HepG2 (cell line): ENCODE data around the gene MAPK6. TPM values are rescaled to one million over a fixed set of nuclear protein-coding genes. Genes with fewer than 3 reads are reported as not detected.
A peak's percentile ranks its signal among the peaks of the same experiment; 100 is the strongest.

Experiments used
- CBX1 ChIP-seq: IDR thresholded peaks from one replicate; pipeline ENCODE4 v1.6.1; 2016; ENCODE audit warnings: antibody characterized with exemption, low read depth
- CCAR2 ChIP-seq: fragments of 200-400 bp; formaldehyde crosslinking; optimal IDR thresholded peaks from 2 replicates; pipeline ENCODE3; 2018; ENCODE audit warnings: low read depth, mild to moderate bottlenecking, low read length, moderate library complexity
- EP300 ChIP-seq, 3 experiments: sonication (generic) in 1 of 3; formaldehyde crosslinking in 1 of 3; IDR thresholded peaks; 2 replicates each; pipeline versions ENCODE4 v1.5.1 to v1.6.1; 2011 to 2020; ENCODE audit warnings: low read depth in 2 of 3, low read length in 2 of 3, borderline replicate concordance in 1 of 3, improper control_type of control experiment in 1 of 3, mild to moderate bottlenecking in 1 of 3, missing genetic modification reagents in 1 of 3, moderate library complexity in 1 of 3
- FOXO1 ChIP-seq: sonication (generic); formaldehyde crosslinking; IDR thresholded peaks from 2 replicates; pipeline ENCODE4 v1.4.0; 2020; ENCODE audit warnings: missing genetic modification reagents
- HCFC1 ChIP-seq: fragments of 150-350 bp; IDR thresholded peaks from 2 replicates; pipeline ENCODE4 v1.6.1; 2014; ENCODE audit warnings: low read depth, low read length
- JARID2 ChIP-seq: sonication (generic); formaldehyde crosslinking; IDR thresholded peaks from 2 replicates; pipeline ENCODE4 v1.8.1; 2023; ENCODE audit warnings: missing genetic modification reagents, inconsistent platforms; ENCODE audit not compliant: insufficient replicate concordance
- KIAA2018 ChIP-seq: sonication (generic); formaldehyde crosslinking; IDR thresholded peaks from 2 replicates; pipeline ENCODE4 v1.5.0; 2020; ENCODE audit warnings: mild to moderate bottlenecking, missing genetic modification reagents, borderline replicate concordance
- MAX ChIP-seq: IDR thresholded peaks from 2 replicates; pipeline ENCODE4 v1.6.1; 2012; ENCODE audit warnings: inconsistent platforms
- PREB ChIP-seq: sonication (generic); formaldehyde crosslinking; IDR thresholded peaks from 2 replicates; pipeline ENCODE4 v1.4.0; 2020; ENCODE audit warnings: missing genetic modification reagents
- REL ChIP-seq: sonication (generic); formaldehyde crosslinking; conservative IDR thresholded peaks from 2 replicates; pipeline ENCODE4 v1.8.0; 2022; ENCODE audit warnings: mild to moderate bottlenecking, missing genetic modification reagents, moderate library complexity
- TRAFD1 ChIP-seq: sonication (generic); formaldehyde crosslinking; IDR thresholded peaks from 2 replicates; pipeline ENCODE4 v1.5.1; 2020; ENCODE audit warnings: missing genetic modification reagents, mild to moderate bottlenecking, borderline replicate concordance
- WIZ ChIP-seq: sonication (generic); formaldehyde crosslinking; IDR thresholded peaks from 2 replicates; pipeline ENCODE4 v1.5.1; 2020; ENCODE audit warnings: mild to moderate bottlenecking, missing genetic modification reagents
- ZFAT ChIP-seq: sonication (generic); formaldehyde crosslinking; conservative IDR thresholded peaks from 2 replicates; pipeline ENCODE4 v1.8.1; 2023; ENCODE audit warnings: missing genetic modification reagents, inconsistent platforms
- ZFP41 ChIP-seq: sonication (generic); formaldehyde crosslinking; IDR thresholded peaks from 2 replicates; pipeline ENCODE4 v1.4.0; 2020; ENCODE audit warnings: mild to moderate bottlenecking, missing genetic modification reagents, borderline replicate concordance
- ZNF33A ChIP-seq: sonication (generic); formaldehyde crosslinking; IDR thresholded peaks from 2 replicates; pipeline ENCODE4 v1.5.1; 2020; ENCODE audit warnings: missing genetic modification reagents, mild to moderate bottlenecking, moderate library complexity, borderline replicate concordance
- ZNF678 ChIP-seq: sonication (generic); formaldehyde crosslinking; IDR thresholded peaks from 2 replicates; pipeline ENCODE4 v1.4.0; 2020; ENCODE audit warnings: mild to moderate bottlenecking, missing genetic modification reagents
- ZNF839 ChIP-seq: sonication (generic); formaldehyde crosslinking; IDR thresholded peaks from 2 replicates; pipeline ENCODE4 v1.4.0; 2020; ENCODE audit warnings: missing genetic modification reagents, mild to moderate bottlenecking, borderline replicate concordance
- polyA plus RNA-seq, 8 experiments: library from polyadenylated mRNA; depleted of rRNA in 3 of 8; stranded (reverse) in 7 of 8; unstranded in 1 of 8; fragments of >200 nt; fragmentation: Illumina TruSeq in 4 of 8; extraction: Trizol in 4 of 8; gene quantifications; 2 replicates each; pipeline versions ENCODE4 v1.2.1 to v1.2.3, GENCODE V29; 2011 to 2016; ENCODE audit warnings: low read depth in 4 of 8, missing spikeins in 1 of 8, mixed read lengths in 1 of 8; ENCODE audit not compliant: insufficient read depth in 1 of 8
- total RNA-seq, 5 experiments: library from RNA; depleted of rRNA; stranded (reverse); fragments of >200 nt; fragmentation: Illumina TruSeq; extraction: Trizol; gene quantifications; 2 replicates each; pipeline ENCODE4 v1.2.3, GENCODE V29; 2016; ENCODE audit warnings: low read depth in 1 of 5

Gene MAPK6
- total and polyA plus RNA-seq, 2 of the 13 experiments (the other 11 are each of a cell fraction or from before 2014, with no cell fraction given), result 89.5 to 99.7 TPM

- TF ChIP-seq ZNF33A (CRISPR knock-in tag) (no peak), ZNF678 (CRISPR knock-in tag) (no peak), HCFC1 (no peak), TRAFD1 (no peak), KIAA2018 (no peak), CBX1 (no peak), JARID2 (CRISPR knock-in tag) (no peak), ZFAT (CRISPR knock-in tag) (no peak), PREB (CRISPR knock-in tag) (no peak), FOXO1 (CRISPR knock-in tag) (peak; percentile 43; the same call in 1 of the 2 replicates), REL (CRISPR knock-in tag) (no peak), ZNF839 (CRISPR knock-in tag) (no peak), WIZ (no peak), MAX (peak; percentile 89), ZFP41 (CRISPR knock-in tag) (no peak), CCAR2 (no peak), EP300 (IDR thresholded peaks at IDR 0.05; ENCODE audit: low read depth in 2 of 2, low read length in 2 of 2) (no peak; a peak in 1 of 4 replicates), EP300 (CRISPR knock-in tag; IDR thresholded peaks at IDR 0.05; ENCODE audit: borderline replicate concordance) (peak; percentile 40; the same call in 1 of the 2 replicates)
Observed at GRCh38 chr15:52019394-52020220, 588 bp downstream of the MAPK6 start (continued).
